Mesenchymal stem cell (in vitro differentiated cells and primary cell): ENCODE measurements around the gene PGPEP1.
"Not testable (repeated sequence)": the region's sequence is repeated elsewhere in the genome, so short reads cannot be mapped to it uniquely, and the experiment has no call there.

ENCODE experiments used
- DNase-seq: peaks from one replicate; pipeline ENCODE4 v3.0.0-alpha.2; 2013
- H2AFZ ChIP-seq: one replicate; pipeline ENCODE4 v1.6.1; 2013; ENCODE audit warnings: low read depth, mild to moderate bottlenecking, control low read depth, inconsistent platforms, low read length, moderate library complexity
- H2AK5ac ChIP-seq: 2 replicates; pipeline ENCODE4 v1.6.1; 2013; ENCODE audit warnings: low read length, moderate library complexity, mild to moderate bottlenecking, inconsistent platforms; ENCODE audit not compliant: severe bottlenecking
- H2BK120ac ChIP-seq: one replicate; pipeline ENCODE4 v1.6.1; 2013; ENCODE audit warnings: low read depth, mild to moderate bottlenecking, inconsistent platforms, low read length, moderate library complexity
- H2BK12ac ChIP-seq, 2 experiments: one replicate each; pipeline ENCODE4 v1.6.1; 2013; ENCODE audit warnings: inconsistent platforms in 2 of 2, low read length in 2 of 2, mild to moderate bottlenecking in 2 of 2, moderate library complexity in 2 of 2, control low read depth in 1 of 2
- H2BK15ac ChIP-seq: one replicate; pipeline ENCODE4 v1.6.1; 2013; ENCODE audit warnings: mild to moderate bottlenecking, low read depth, inconsistent platforms; ENCODE audit not compliant: poor library complexity, severe bottlenecking
- H2BK5ac ChIP-seq: 2 replicates; pipeline ENCODE4 v1.6.1; 2013; ENCODE audit warnings: low read depth, mild to moderate bottlenecking, low read length, control low read depth, inconsistent platforms; ENCODE audit not compliant: poor library complexity, severe bottlenecking
- H3K14ac ChIP-seq, 2 experiments: one replicate each; pipeline ENCODE4 v1.6.1; 2013; ENCODE audit warnings: inconsistent platforms in 2 of 2, low read length in 2 of 2, control low read depth in 1 of 2, mild to moderate bottlenecking in 1 of 2, moderate library complexity in 1 of 2
- H3K18ac ChIP-seq, 2 experiments: one replicate each; pipeline ENCODE4 v1.6.1; 2013; ENCODE audit warnings: inconsistent platforms in 2 of 2, low read length in 2 of 2, control low read depth in 1 of 2, low read depth in 1 of 2, mild to moderate bottlenecking in 1 of 2
- H3K23ac ChIP-seq, 2 experiments: one replicate each; pipeline ENCODE4 v1.6.1; 2013; ENCODE audit warnings: inconsistent platforms in 2 of 2, low read length in 2 of 2, mild to moderate bottlenecking in 2 of 2, moderate library complexity in 2 of 2, control low read depth in 1 of 2
- H3K27ac ChIP-seq: 2 replicates; pipeline ENCODE4 v1.5.1; 2013; ENCODE audit warnings: mild to moderate bottlenecking, moderate library complexity, low read length, control low read depth, inconsistent platforms; ENCODE audit not compliant: poor library complexity, severe bottlenecking
- H3K27me3 ChIP-seq, 2 experiments: 2 replicates each; pipeline versions ENCODE4 v1.6.1 to v1.7.0; 2013; ENCODE audit warnings: low read length in 2 of 2, mild to moderate bottlenecking in 2 of 2, moderate library complexity in 2 of 2, control low read depth in 1 of 2, inconsistent platforms in 1 of 2; ENCODE audit not compliant: control insufficient read depth in 1 of 2, insufficient read depth in 1 of 2
- H3K36me3 ChIP-seq, 2 experiments: 2 replicates each; pipeline versions ENCODE4 v1.6.1 to v1.7.0; 2013; ENCODE audit warnings: low read length in 2 of 2, control low read depth in 1 of 2, inconsistent platforms in 1 of 2, low read depth in 1 of 2, mild to moderate bottlenecking in 1 of 2; ENCODE audit not compliant: insufficient read depth in 2 of 2, control insufficient read depth in 1 of 2
- H3K4ac ChIP-seq, 2 experiments: one replicate each; pipeline ENCODE4 v1.6.1; 2013; ENCODE audit warnings: inconsistent platforms in 2 of 2, low read length in 2 of 2, mild to moderate bottlenecking in 2 of 2, moderate library complexity in 2 of 2, control low read depth in 1 of 2, low read depth in 1 of 2
- H3K4me1 ChIP-seq: 2 replicates; pipeline ENCODE4 v1.6.1; 2013; ENCODE audit warnings: low read depth, low read length, control low read depth; ENCODE audit not compliant: control insufficient read depth, insufficient read depth
- H3K4me2 ChIP-seq: 2 replicates; pipeline ENCODE4 v1.6.1; 2013; ENCODE audit warnings: low read length, mild to moderate bottlenecking, inconsistent platforms; ENCODE audit not compliant: poor library complexity, severe bottlenecking
- H3K4me3 ChIP-seq, 2 experiments: 2 replicates each; pipeline versions ENCODE4 v1.5.1 to v1.7.0; 2013; ENCODE audit warnings: low read length in 2 of 2, mild to moderate bottlenecking in 2 of 2, control low read depth in 1 of 2, low read depth in 1 of 2; ENCODE audit not compliant: insufficient read depth in 1 of 2
- H3K79me1 ChIP-seq: replicated peaks from 2 replicates; pipeline ENCODE4 v1.6.1; 2013; ENCODE audit warnings: mild to moderate bottlenecking, control low read depth, low read length, inconsistent platforms; ENCODE audit not compliant: poor library complexity, severe bottlenecking
- H3K9ac ChIP-seq: 2 replicates; pipeline ENCODE4 v1.7.0; 2013; ENCODE audit warnings: mild to moderate bottlenecking, low read length, moderate library complexity
- H3K9me3 ChIP-seq: 2 replicates; pipeline ENCODE4 v1.7.0; 2013; ENCODE audit warnings: mild to moderate bottlenecking, low read length; ENCODE audit not compliant: control insufficient read depth
- H4K8ac ChIP-seq: one replicate; pipeline ENCODE4 v1.6.1; 2013; ENCODE audit warnings: inconsistent platforms, mild to moderate bottlenecking, low read length, moderate library complexity
- H4K91ac ChIP-seq: one replicate; pipeline ENCODE4 v1.6.1; 2013; ENCODE audit warnings: mild to moderate bottlenecking, low read length, inconsistent platforms
- WGBS: methylation state at CpG from one replicate; pipeline ENCODE4 v1.1.7; 2013; ENCODE audit warnings: mixed read lengths; 5-methylcytosine and 5-hydroxymethylcytosine counted together

The PGPEP1 gene

GRCh38 chr19:18351544-18351943 is 11.1 kb downstream of the PGPEP1 start:
- H2AFZ ChIP-seq: no peak overlapping the region
- no peak overlapping the region for H4K8ac ChIP-seq
- H3K4me1 ChIP-seq: peaks cover 2% of the 10 kb centered on the region
- no peak overlapping the region for H3K9ac ChIP-seq
- no peak overlapping the region for H2BK120ac ChIP-seq
- H3K14ac ChIP-seq: no peak overlapping the region
- no peak overlapping the region for H3K27ac ChIP-seq
- H2BK5ac ChIP-seq: no peak overlapping the region
- H3K18ac ChIP-seq: no peak overlapping the region
- no peak overlapping the region for H2BK12ac ChIP-seq
- DNase-seq: no peak
- no peak overlapping the region for H3K4me2 ChIP-seq
- no peaks in the 10 kb centered on the region for H3K9me3 ChIP-seq
- no peak overlapping the region for H3K4ac ChIP-seq
- peaks cover 28% of the 10 kb centered on the region for H3K79me1 ChIP-seq
- peaks cover 25 to 43% of the 10 kb centered on the region in 2 experiments for H3K36me3 ChIP-seq
- H2AK5ac ChIP-seq: no peak overlapping the region
- 95% methylated on average over 7 of the region's 7 CpGs for WGBS
- no peak overlapping the region for H3K4me3 ChIP-seq
- no peak overlapping the region for H4K91ac ChIP-seq
- no peaks in the 10 kb centered on the region for H3K27me3 ChIP-seq
- no peak overlapping the region for H3K23ac ChIP-seq
- no peak overlapping the region for H2BK15ac ChIP-seq

- 91% methylated on average over 8 of the region's 8 CpGs for WGBS
- Histone ChIP-seq H3K23ac (no peak overlapping the region), H2BK120ac (no peak overlapping the region), H3K14ac (no peak overlapping the region), H3K9me3 (peaks cover 4% of the 10 kb centered on the region), H3K4me1 (peaks cover 7% of the 10 kb centered on the region), H3K79me1 (peaks cover 23% of the 10 kb centered on the region), H2AK5ac (peak overlapping the region; percentile 29), H3K4me2 (no peak overlapping the region), H3K9ac (no peak overlapping the region), H3K18ac (no peak overlapping the region), H3K36me3 (peaks cover 40 to 54% of the 10 kb centered on the region in 2 experiments), H4K8ac (no peak overlapping the region), H3K27ac (no peak overlapping the region), H3K27me3 (no peaks in the 10 kb centered on the region), H2AFZ (no peak overlapping the region), H4K91ac (no peak overlapping the region), H3K4me3 (no peak overlapping the region), H2BK12ac (no peak overlapping the region), H3K4ac (no peak overlapping the region), H2BK15ac (peak overlapping the region; percentile 40), H2BK5ac (no peak overlapping the region)
- DNase-seq: no peak
Observed at GRCh38 chr19:18353378-18354005, 13.1 kb downstream of the PGPEP1 start.

DNA sequence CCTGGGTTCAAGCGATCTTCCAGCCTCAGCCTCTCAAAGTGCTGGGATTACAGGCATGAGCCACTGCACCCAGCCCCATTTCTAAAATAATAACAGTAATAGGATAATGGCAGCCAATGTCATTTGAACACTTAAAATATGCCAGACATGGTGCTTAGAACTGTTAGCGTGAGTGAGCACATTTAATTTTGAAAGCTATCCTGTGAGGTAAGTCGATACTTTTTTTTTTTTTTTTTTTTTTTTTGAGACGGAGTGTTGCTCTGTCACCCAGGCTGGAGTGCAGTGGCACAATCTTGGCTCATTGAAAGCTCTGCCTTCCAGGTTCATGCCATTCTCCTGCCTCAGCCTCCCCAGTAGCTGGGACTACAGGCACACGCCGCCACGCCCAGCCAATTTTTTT is 14.3 kb downstream of the PGPEP1 start:
- not testable (repeated sequence) for H2BK12ac ChIP-seq, H3K23ac ChIP-seq, H3K9me3 ChIP-seq, H3K4ac ChIP-seq, H2AFZ ChIP-seq, H3K9ac ChIP-seq, H4K8ac ChIP-seq, H2BK5ac ChIP-seq, H3K27ac ChIP-seq, H2BK120ac ChIP-seq, H2BK15ac ChIP-seq, H3K27me3 ChIP-seq, H3K4me2 ChIP-seq, DNase-seq, H4K91ac ChIP-seq, H3K4me3 ChIP-seq, H3K14ac ChIP-seq, H3K18ac ChIP-seq, H3K4me1 ChIP-seq, H2AK5ac ChIP-seq
- 95% methylated on average over 6 of the region's 7 CpGs for WGBS
- peaks cover 50 to 63% of the 10 kb centered on the region in 2 experiments for H3K36me3 ChIP-seq
- H3K79me1 ChIP-seq: peaks cover 20% of the 10 kb centered on the region

DNA sequence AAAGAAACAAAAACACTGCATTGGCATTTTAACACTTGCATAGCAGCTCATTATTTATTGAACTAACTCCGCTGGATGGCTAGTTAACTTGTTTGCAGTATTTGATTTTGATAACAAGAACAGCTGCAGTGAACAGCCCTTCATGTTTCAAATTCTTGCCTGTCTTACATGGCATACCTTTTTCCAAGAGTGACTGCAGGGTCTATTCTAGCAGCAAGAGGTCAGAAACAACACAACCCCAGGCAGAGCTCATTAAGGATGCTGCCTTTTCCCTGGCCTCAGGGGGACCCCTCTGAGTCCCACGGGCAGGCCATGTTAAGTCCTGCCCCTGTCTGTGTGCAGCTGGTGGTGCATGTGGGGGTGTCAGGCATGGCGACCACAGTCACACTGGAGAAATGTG is 16.6 kb downstream of the PGPEP1 start:
- no peaks in the 10 kb centered on the region for H3K27me3 ChIP-seq
- WGBS: 98% methylated on average over 3 of the region's 3 CpGs
- no peak overlapping the region for H3K4ac ChIP-seq
- H2BK15ac ChIP-seq: no peak overlapping the region
- H4K8ac ChIP-seq: no peak overlapping the region
- H3K4me1 ChIP-seq: peaks cover 5% of the 10 kb centered on the region
- no peak overlapping the region for H2BK12ac ChIP-seq
- H3K23ac ChIP-seq: no peak overlapping the region
- peaks cover 58 to 70% of the 10 kb centered on the region in 2 experiments for H3K36me3 ChIP-seq
- H3K27ac ChIP-seq: no peak overlapping the region
- peaks cover 14% of the 10 kb centered on the region for H3K79me1 ChIP-seq
- H4K91ac ChIP-seq: peak overlapping the region; percentile 16
- H2AFZ ChIP-seq: no peak overlapping the region
- no peak overlapping the region for H2BK5ac ChIP-seq
- H3K14ac ChIP-seq: no peak overlapping the region
- no peak overlapping the region for H3K4me2 ChIP-seq
- H3K18ac ChIP-seq: no peak overlapping the region
- no peak overlapping the region for H2BK120ac ChIP-seq
- no peak overlapping the region for H3K9ac ChIP-seq
- H2AK5ac ChIP-seq: no peak overlapping the region
- no peak overlapping the region for H3K4me3 ChIP-seq
- H3K9me3 ChIP-seq: peaks cover 4% of the 10 kb centered on the region
- no peak for DNase-seq
